Hepatocyte (in vitro differentiated cells): ENCODE measurements around the gene RPP25. TPM values are rescaled to one million over a fixed set of nuclear protein-coding genes. Genes with fewer than 3 reads are reported as not detected.

Experiments
- DNase-seq: peaks from one replicate; pipeline ENCODE4 v3.0.0-alpha.2; 2016; ENCODE audit warnings: low spot score
- H2AFZ ChIP-seq: fragments of 200-600 bp; sonication (generic); 2 replicates; pipeline ENCODE4 v1.6.0; 2016; ENCODE audit warnings: antibody characterized with exemption, mild to moderate bottlenecking
- H3K27ac ChIP-seq: fragments of 200-600 bp; sonication (generic); 2 replicates; pipeline ENCODE4 v1.5.1; 2016; ENCODE audit warnings: mild to moderate bottlenecking
- H3K27me3 ChIP-seq: fragments of 200-600 bp; sonication (generic); 2 replicates; pipeline ENCODE4 v1.6.1; 2016
- H3K36me3 ChIP-seq: fragments of 200-600 bp; sonication (generic); replicated peaks from 2 replicates; pipeline ENCODE4 v1.5.1; 2016; ENCODE audit warnings: low read depth; ENCODE audit not compliant: insufficient read depth
- H3K4me1 ChIP-seq: fragments of 200-600 bp; sonication (generic); 2 replicates; pipeline ENCODE4 v1.5.1; 2016; ENCODE audit warnings: mild to moderate bottlenecking, moderate library complexity; ENCODE audit not compliant: insufficient read depth
- H3K4me2 ChIP-seq: fragments of 200-600 bp; sonication (generic); 2 replicates; pipeline ENCODE4 v1.6.0; 2016
- H3K4me3 ChIP-seq: fragments of 200-600 bp; sonication (generic); 2 replicates; pipeline ENCODE4 v1.5.1; 2016; ENCODE audit warnings: mild to moderate bottlenecking
- H3K79me2 ChIP-seq: fragments of 200-600 bp; sonication (generic); 2 replicates; pipeline ENCODE4 v1.6.0; 2017; ENCODE audit warnings: mild to moderate bottlenecking
- H3K9me2 ChIP-seq: fragments of 200-600 bp; sonication (generic); replicated peaks from 2 replicates; pipeline ENCODE4 v1.6.0; 2017; ENCODE audit warnings: mild to moderate bottlenecking; ENCODE audit not compliant: insufficient read depth
- H3K9me3 ChIP-seq: fragments of 200-600 bp; sonication (generic); 2 replicates; pipeline ENCODE4 v1.5.1; 2016; ENCODE audit warnings: low read depth, mild to moderate bottlenecking
- H4K20me1 ChIP-seq: fragments of 200-600 bp; sonication (generic); 2 replicates; pipeline ENCODE4 v1.6.0; 2016; ENCODE audit warnings: mild to moderate bottlenecking; ENCODE audit not compliant: insufficient read depth, poor library complexity, severe bottlenecking
- EZH2 ChIP-seq: fragments of 200-600 bp; sonication (generic); IDR thresholded peaks from 2 replicates; pipeline ENCODE4 v1.6.1; 2016; ENCODE audit warnings: antibody characterized with exemption, mild to moderate bottlenecking, borderline replicate concordance
- EZH2phosphoT487 ChIP-seq: fragments of 200-600 bp; sonication (generic); IDR thresholded peaks from one replicate; pipeline ENCODE4 v1.6.1; 2018; ENCODE audit warnings: antibody characterized with exemption, mild to moderate bottlenecking, low read depth, moderate library complexity; ENCODE audit not compliant: unreplicated experiment, severe bottlenecking
- WGBS: methylation state at CpG from one replicate; pipeline ENCODE4 v1.1.6; 2016; ENCODE audit warnings: low lambda C conversion rate; ENCODE audit errors: missing lambda C conversion rate; 5-methylcytosine and 5-hydroxymethylcytosine counted together
- polyA plus RNA-seq: library from polyadenylated mRNA; unstranded; fragments of >200 nt; fragmentation: Nextera tagmentation; extraction: Ambion mirVana; gene quantifications from 2 replicates; pipeline ENCODE4 v1.2.1, GENCODE V29; 2016
- total RNA-seq: library from RNA; depleted of rRNA; stranded (reverse); fragments of >200 nt; gene quantifications from 2 replicates; pipeline ENCODE4 v1.2.3, GENCODE V29; 2014
- TF ChIP-seq, protein P1 (sequence below): fragments of 200-600 bp; sonication (generic); IDR thresholded peaks from 2 replicates; pipeline ENCODE4 v1.5.1; 2016; ENCODE audit warnings: antibody characterized with exemption, mild to moderate bottlenecking; ENCODE audit not compliant: poor library complexity

RPP25 gene
- total and polyA plus RNA-seq, 2 experiments from 2014 or later: 22.7 to 60.4 TPM

DNA sequence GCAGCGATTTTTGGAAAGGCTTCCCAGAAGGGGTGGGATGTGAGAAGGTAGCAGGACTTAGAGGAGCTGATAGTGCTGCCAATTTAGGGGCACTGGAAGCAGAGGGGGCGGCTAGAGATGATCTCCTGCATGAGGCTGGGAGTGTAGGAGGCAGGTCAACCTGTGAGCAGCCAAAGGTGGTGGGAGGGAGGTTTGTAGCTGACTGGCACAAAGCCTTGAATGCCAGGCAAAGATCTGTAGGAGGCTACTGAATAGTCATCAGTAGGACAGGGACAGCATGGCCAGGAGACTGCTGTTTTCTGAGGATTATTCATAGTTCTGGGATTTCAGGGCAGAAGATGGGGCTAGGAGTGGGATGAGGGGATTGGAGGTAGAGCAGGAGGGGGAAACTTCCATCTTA is 41.0 kb upstream of the RPP25 start:
- no peaks in the 10 kb centered on the region for H4K20me1 ChIP-seq
- TF ChIP-seq, protein P1, sequence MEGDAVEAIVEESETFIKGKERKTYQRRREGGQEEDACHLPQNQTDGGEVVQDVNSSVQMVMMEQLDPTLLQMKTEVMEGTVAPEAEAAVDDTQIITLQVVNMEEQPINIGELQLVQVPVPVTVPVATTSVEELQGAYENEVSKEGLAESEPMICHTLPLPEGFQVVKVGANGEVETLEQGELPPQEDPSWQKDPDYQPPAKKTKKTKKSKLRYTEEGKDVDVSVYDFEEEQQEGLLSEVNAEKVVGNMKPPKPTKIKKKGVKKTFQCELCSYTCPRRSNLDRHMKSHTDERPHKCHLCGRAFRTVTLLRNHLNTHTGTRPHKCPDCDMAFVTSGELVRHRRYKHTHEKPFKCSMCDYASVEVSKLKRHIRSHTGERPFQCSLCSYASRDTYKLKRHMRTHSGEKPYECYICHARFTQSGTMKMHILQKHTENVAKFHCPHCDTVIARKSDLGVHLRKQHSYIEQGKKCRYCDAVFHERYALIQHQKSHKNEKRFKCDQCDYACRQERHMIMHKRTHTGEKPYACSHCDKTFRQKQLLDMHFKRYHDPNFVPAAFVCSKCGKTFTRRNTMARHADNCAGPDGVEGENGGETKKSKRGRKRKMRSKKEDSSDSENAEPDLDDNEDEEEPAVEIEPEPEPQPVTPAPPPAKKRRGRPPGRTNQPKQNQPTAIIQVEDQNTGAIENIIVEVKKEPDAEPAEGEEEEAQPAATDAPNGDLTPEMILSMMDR: no peak
- TF ChIP-seq EZH2phosphoT487: no peak
- no peak for TF ChIP-seq EZH2
- H3K27ac ChIP-seq: no peak overlapping the region
- peaks cover 9% of the 10 kb centered on the region for H3K4me1 ChIP-seq
- H3K36me3 ChIP-seq: no peaks in the 10 kb centered on the region
- H3K4me2 ChIP-seq: no peak overlapping the region
- H3K9me2 ChIP-seq: no peaks in the 10 kb centered on the region
- H3K9me3 ChIP-seq: no peaks in the 10 kb centered on the region
- no peak overlapping the region for H2AFZ ChIP-seq
- no peak overlapping the region for H3K4me3 ChIP-seq
- DNase-seq: no peak
- H3K27me3 ChIP-seq: no peaks in the 10 kb centered on the region
- peaks cover 7% of the 10 kb centered on the region for H3K79me2 ChIP-seq
- WGBS: 97% methylated on average over 2 of the region's 2 CpGs

DNA sequence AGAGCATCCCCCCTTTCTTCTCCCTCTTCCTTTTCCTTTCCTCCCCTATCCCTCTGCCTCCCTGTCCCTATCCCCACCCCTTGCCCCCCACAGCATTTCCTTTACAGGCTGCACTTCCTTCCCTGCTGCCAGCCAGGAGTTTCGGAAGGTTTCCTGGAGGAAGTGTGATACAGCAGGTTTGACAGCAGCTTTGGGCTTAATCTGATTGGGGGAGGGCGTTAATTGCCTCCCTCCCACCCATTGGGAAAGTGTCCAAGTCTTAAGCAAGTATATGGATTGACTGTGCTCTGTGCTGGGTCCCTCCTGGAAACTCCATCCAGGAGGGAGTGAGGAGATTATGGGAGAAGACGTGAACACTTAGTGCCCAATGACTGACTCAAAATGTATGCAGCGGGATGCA is 40.6 kb upstream of the RPP25 start:
- no peaks in the 10 kb centered on the region for H3K36me3 ChIP-seq
- 90% methylated on average over 4 of the region's 4 CpGs for WGBS
- TF ChIP-seq EZH2 (no peak), EZH2phosphoT487 (no peak)
- TF ChIP-seq, protein P1: no peak
- H2AFZ ChIP-seq: no peak overlapping the region
- no peak overlapping the region for H3K27ac ChIP-seq
- no peaks in the 10 kb centered on the region for H3K9me3 ChIP-seq
- no peaks in the 10 kb centered on the region for H3K9me2 ChIP-seq
- H3K4me2 ChIP-seq: no peak overlapping the region
- H3K4me3 ChIP-seq: no peak overlapping the region
- peaks cover 7% of the 10 kb centered on the region for H3K79me2 ChIP-seq
- no peaks in the 10 kb centered on the region for H3K27me3 ChIP-seq
- no peak for DNase-seq
- peaks cover 9% of the 10 kb centered on the region for H3K4me1 ChIP-seq
- no peaks in the 10 kb centered on the region for H4K20me1 ChIP-seq

DNA sequence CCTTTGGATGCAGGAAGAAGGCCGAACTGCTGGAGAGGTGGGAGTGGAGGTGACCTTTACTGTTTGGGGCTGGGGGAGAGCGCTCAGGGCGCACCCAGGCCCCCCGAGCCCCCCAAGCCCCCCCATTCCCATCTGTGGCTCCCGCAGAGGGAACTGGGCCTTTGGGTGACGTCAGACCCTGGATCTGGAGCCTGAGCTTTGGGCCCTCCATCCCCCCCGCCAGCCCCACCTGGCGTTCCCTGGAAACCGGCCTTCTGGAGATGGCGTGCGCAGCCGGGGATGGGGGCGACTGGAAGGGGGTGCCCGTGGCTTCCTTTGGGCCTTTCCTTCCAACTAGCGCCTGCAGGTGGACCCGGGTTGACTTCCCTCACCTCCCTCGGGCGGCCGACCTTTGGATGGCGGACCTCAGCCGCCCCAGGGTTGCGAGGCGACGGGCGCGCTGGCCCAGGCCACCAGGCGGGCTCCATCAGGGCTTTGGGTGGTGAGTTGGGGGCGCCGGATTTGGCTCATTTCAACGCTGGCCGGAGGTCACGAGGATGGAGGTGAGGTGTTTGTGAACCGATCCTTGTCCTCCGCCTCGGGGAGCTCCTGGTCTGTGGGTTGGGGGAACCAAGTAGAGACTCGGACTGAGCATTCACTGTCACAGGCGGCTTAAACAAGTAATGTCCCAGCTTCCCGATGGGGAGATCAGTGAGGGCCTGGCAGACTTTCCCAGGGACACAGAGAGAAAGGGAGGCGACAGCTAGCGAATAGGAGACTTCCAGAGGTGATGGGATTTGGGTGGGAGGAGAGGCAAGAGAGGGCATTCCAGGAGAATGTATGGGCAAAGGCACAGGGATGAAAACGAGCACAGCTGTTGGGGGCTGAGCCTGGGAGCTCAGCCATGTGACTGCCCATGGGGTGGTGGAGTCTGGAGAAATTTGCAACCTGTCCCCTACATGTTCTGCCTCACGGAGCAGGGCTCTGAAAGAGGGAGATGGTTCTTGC is 39.5 kb upstream of the RPP25 start:
- Histone ChIP-seq H4K20me1 (no peaks in the 10 kb centered on the region), H3K79me2 (peaks cover 7% of the 10 kb centered on the region), H3K27ac (peak overlapping the region; percentile 59), H3K36me3 (no peaks in the 10 kb centered on the region), H3K4me1 (peaks cover 9% of the 10 kb centered on the region), H2AFZ (peak overlapping the region; percentile 99), H3K27me3 (no peaks in the 10 kb centered on the region), H3K4me3 (peak overlapping the region; percentile 80), H3K9me3 (no peaks in the 10 kb centered on the region), H3K4me2 (peak overlapping the region; percentile 98), H3K9me2 (no peaks in the 10 kb centered on the region)
- 9% methylated on average over 42 of the region's 42 CpGs for WGBS
- DNase-seq: peak; percentile 68
- TF ChIP-seq EZH2phosphoT487 (no peak), EZH2 (no peak)
- TF ChIP-seq, protein P1: no peak
